Measurements from ENCODE around the gene GRAMD1C.
"Not testable (repeated sequence)": the region's sequence is repeated elsewhere in the genome, so short reads cannot be mapped to it uniquely, and the experiment has no call there.

GRAMD1C gene

DNA sequence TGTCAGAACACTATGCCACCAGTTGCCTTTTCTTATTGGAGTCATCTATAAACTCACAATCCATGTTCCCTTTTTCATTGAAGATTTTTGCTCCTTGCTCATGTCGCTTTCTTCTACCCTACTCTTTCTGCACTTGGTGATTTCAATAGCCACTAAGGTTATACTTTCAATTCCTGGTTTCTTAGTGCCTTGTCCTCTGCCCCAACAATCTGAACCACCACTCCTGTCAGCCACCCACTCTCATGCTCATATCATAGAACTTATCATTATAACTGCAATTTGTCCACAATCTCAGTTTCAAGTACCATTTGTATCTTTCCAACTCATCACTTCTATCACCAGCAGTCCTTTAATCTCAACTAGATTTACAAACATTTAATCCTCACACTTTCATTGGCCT is 10.0 kb upstream of the GRAMD1C start:
- Histone ChIP-seq H3K27ac (ENCODE audit: low read depth, low read length) (no peak overlapping the region), H3K9me3 (ENCODE audit: control insufficient read depth in 5 of 5, low read length in 5 of 5) (no peaks in the 10 kb centered on the region), H3K4me1 (ENCODE audit: control insufficient read depth in 5 of 5, insufficient read depth in 5 of 5, low read length in 5 of 5) (no peaks in the 10 kb centered on the region), H3K4me3 (ENCODE audit: low read depth in 1 of 5, low read length in 5 of 5) (no peak overlapping the region), H3K27me3 (ENCODE audit: control insufficient read depth in 5 of 5, insufficient read depth in 4 of 5, low read length in 5 of 5) (no peaks in the 10 kb centered on the region), H3K9ac (ENCODE audit: low read length in 5 of 5) (no peak overlapping the region), H3K36me3 (ENCODE audit: control insufficient read depth in 5 of 5, insufficient read depth in 5 of 5, low read length in 5 of 5) (no peaks in the 10 kb centered on the region)

DNA sequence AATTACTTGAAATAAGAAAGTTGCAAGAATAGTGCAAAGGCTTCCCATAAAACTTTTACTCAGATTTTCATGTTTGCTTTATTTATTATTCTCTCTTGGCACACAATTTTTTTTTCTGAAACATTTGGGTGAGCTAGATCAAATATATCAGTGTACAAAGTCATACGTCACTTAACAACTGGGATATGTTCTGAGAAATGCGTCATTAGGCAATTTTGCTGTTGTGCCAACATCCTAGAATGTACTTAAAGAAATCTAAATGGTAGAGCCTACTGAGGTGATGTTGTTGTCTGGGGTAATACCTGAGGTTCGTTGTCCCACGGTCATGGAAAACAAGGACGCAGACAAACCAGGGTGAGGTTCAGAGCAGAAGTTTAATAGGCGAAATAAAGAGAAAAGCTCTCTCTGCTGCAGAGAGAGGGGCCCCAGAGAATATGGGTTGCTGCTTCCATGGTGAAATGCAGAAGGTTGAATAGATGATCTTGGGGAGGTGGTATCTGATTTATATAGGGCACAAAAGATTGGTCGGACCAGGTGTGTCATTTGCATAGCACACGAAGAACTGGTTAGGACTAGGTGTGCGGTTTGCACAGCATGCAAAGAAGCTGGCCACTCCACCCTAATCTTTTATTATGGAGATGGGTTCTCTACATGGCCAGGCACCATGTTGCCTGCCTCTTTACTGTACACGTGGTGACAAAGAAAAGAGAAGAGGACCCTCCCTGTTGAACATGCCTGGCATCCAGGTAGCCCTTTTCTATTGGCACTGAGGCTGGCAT is 8.8 kb upstream of the GRAMD1C start:
- Histone ChIP-seq H3K9ac (ENCODE audit: low read length in 5 of 5) (no peak overlapping the region), H3K4me1 (ENCODE audit: control insufficient read depth in 5 of 5, insufficient read depth in 5 of 5, low read length in 5 of 5) (no peaks in the 10 kb centered on the region), H3K9me3 (ENCODE audit: control insufficient read depth in 5 of 5, low read length in 5 of 5) (no peaks in the 10 kb centered on the region), H3K27ac (ENCODE audit: low read depth, low read length) (no peak overlapping the region), H3K4me3 (ENCODE audit: low read depth in 1 of 5, low read length in 5 of 5) (no peak overlapping the region), H3K36me3 (ENCODE audit: control insufficient read depth in 5 of 5, insufficient read depth in 5 of 5, low read length in 5 of 5) (no peaks in the 10 kb centered on the region), H3K27me3 (ENCODE audit: control insufficient read depth in 5 of 5, insufficient read depth in 4 of 5, low read length in 5 of 5) (no peaks in the 10 kb centered on the region)

DNA sequence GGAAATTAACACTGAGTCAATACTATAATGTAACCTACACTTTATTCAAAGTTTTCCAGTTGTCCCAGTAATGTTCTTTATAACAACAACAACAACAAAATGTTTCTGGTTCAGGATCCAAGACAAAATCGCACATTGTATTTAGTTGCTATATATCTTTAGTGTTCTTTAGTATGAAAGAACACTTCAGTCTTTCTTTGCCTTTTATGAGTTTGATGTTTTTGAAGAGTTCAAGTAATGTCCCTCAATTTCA is 7.6 kb upstream of the GRAMD1C start:
- H3K27ac ChIP-seq (ENCODE audit: low read depth, low read length), result no peak overlapping the region
- H3K27me3 ChIP-seq (ENCODE audit: control insufficient read depth in 5 of 5, insufficient read depth in 4 of 5, low read length in 5 of 5), result no peaks in the 10 kb centered on the region

DNA sequence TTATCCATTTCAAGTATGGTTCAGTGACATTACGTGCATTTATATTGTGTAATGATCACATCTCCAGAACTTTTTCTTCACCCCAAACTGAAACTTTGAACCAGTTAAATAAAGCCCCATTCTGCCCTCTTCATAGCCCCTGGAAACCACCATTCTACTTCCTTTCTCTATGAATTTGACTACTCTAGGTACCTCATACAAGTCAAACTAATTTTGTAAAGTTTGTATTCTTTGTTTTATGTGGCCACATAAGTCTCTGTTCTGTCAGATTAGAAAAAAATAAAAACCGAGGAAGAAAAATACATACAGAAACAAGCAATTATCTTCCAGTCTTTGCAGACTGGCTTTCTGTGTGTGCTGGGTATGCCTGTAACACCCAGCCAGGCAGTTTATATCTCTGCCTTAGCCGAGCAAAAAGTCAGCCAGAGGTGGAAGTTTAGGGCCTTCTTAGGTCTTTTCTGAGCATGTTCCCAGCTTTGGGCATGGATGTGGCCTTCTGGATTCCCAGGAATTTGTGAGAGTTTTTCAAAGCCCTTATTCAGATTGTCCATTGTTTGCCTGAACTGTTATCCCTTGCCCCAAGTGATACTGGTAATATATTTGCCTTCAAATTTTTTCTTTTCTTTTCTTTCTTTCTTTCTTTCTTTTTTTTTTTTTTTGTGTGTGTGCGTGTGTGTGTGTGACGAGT is 6.0 kb upstream of the GRAMD1C start:
- H3K27me3 ChIP-seq (ENCODE audit: control insufficient read depth in 5 of 5, insufficient read depth in 4 of 5, low read length in 5 of 5), result no peaks in the 10 kb centered on the region
- no peak overlapping the region for H3K27ac ChIP-seq (ENCODE audit: low read depth, low read length)
- no peaks in the 10 kb centered on the region for H3K36me3 ChIP-seq (ENCODE audit: control insufficient read depth in 5 of 5, insufficient read depth in 5 of 5, low read length in 5 of 5)
- no peaks in the 10 kb centered on the region for H3K4me1 ChIP-seq (ENCODE audit: control insufficient read depth in 5 of 5, insufficient read depth in 5 of 5, low read length in 5 of 5)
- no peak overlapping the region for H3K9ac ChIP-seq (ENCODE audit: low read length in 5 of 5)
- no peaks in the 10 kb centered on the region for H3K9me3 ChIP-seq (ENCODE audit: control insufficient read depth in 5 of 5, low read length in 5 of 5)
- H3K4me3 ChIP-seq (ENCODE audit: low read depth in 1 of 5, low read length in 5 of 5), result no peak overlapping the region

More for the DNA sequence above, 7.6 kb upstream of the GRAMD1C start:
- Histone ChIP-seq H3K4me1 (ENCODE audit: control insufficient read depth in 5 of 5, insufficient read depth in 5 of 5, low read length in 5 of 5) (no peaks in the 10 kb centered on the region), H3K9ac (ENCODE audit: low read length in 5 of 5) (no peak overlapping the region), H3K36me3 (ENCODE audit: control insufficient read depth in 5 of 5, insufficient read depth in 5 of 5, low read length in 5 of 5) (no peaks in the 10 kb centered on the region), H3K4me3 (ENCODE audit: low read depth in 1 of 5, low read length in 5 of 5) (no peak overlapping the region), H3K9me3 (ENCODE audit: control insufficient read depth in 5 of 5, low read length in 5 of 5) (no peaks in the 10 kb centered on the region)

DNA sequence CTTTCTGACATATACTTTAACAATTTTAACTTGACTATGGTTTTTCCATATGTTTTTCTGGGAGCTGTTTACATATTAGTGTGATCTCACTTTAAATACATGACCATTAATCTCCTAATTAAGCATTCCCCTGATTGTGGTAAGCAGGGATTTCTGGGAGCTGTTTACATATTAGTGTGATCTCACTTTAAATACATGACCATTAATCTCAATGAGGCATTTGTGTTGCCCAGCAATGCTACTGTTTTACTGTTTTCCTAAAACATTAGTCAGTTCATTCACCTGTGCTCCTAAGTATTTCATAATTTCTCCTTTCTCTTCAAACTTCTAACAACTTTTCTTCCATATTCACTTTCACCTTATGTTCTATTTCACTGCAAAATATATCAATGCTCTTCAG is 3.6 kb upstream of the GRAMD1C start:
- no peaks in the 10 kb centered on the region for H3K36me3 ChIP-seq (ENCODE audit: control insufficient read depth in 5 of 5, insufficient read depth in 5 of 5, low read length in 5 of 5)
- H3K27me3 ChIP-seq (ENCODE audit: control insufficient read depth in 5 of 5, insufficient read depth in 4 of 5, low read length in 5 of 5), result no peaks in the 10 kb centered on the region
- no peak overlapping the region for H3K9ac ChIP-seq (ENCODE audit: low read length in 5 of 5)
- H3K27ac ChIP-seq (ENCODE audit: low read depth, low read length), result no peak overlapping the region
- H3K4me1 ChIP-seq (ENCODE audit: control insufficient read depth in 5 of 5, insufficient read depth in 5 of 5, low read length in 5 of 5), result peaks cover 0 to 11% (median 6%) of the 10 kb centered on the region in 5 donors
- no peak overlapping the region for H3K4me3 ChIP-seq (ENCODE audit: low read depth in 1 of 5, low read length in 5 of 5)
- H3K9me3 ChIP-seq (ENCODE audit: control insufficient read depth in 5 of 5, low read length in 5 of 5), result no peaks in the 10 kb centered on the region

DNA sequence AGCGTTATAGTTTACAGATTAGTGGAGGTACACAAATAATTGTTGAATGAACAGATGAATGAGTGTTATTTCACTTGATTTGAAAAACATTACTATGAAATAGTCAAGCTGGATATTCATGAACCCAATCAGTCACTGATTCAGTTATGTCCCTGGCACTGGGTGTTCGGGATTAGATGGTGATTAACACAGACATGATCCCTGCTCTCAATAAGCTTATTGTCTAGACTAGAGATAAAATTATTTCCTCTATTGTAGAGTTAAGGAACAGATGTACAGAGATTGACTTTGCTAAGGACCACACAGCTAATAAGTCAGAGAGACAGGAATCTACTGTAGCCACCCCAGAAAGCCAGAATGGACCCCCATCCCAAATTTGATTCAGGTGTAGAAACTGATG is 963 bp downstream of the GRAMD1C start:
- H3K36me3 ChIP-seq (ENCODE audit: control insufficient read depth in 5 of 5, insufficient read depth in 5 of 5, low read length in 5 of 5), result no peaks in the 10 kb centered on the region
- H3K27me3 ChIP-seq (ENCODE audit: control insufficient read depth in 5 of 5, insufficient read depth in 4 of 5, low read length in 5 of 5), result no peaks in the 10 kb centered on the region
- H3K4me3 ChIP-seq (ENCODE audit: low read depth in 1 of 5, low read length in 5 of 5), result peak overlapping the region in 3 of 5 donors; percentile 69 to 92 (median 80)
- H3K27ac ChIP-seq (ENCODE audit: low read depth, low read length), result no peak overlapping the region
- H3K9ac ChIP-seq (ENCODE audit: low read length in 5 of 5), result peak overlapping the region in 3 of 5 donors; percentile 52 to 77 (median 75)
- no peaks in the 10 kb centered on the region for H3K9me3 ChIP-seq (ENCODE audit: control insufficient read depth in 5 of 5, low read length in 5 of 5)
- H3K4me1 ChIP-seq (ENCODE audit: control insufficient read depth in 5 of 5, insufficient read depth in 5 of 5, low read length in 5 of 5), result peaks cover 0 to 11% (median 6%) of the 10 kb centered on the region in 5 donors

DNA sequence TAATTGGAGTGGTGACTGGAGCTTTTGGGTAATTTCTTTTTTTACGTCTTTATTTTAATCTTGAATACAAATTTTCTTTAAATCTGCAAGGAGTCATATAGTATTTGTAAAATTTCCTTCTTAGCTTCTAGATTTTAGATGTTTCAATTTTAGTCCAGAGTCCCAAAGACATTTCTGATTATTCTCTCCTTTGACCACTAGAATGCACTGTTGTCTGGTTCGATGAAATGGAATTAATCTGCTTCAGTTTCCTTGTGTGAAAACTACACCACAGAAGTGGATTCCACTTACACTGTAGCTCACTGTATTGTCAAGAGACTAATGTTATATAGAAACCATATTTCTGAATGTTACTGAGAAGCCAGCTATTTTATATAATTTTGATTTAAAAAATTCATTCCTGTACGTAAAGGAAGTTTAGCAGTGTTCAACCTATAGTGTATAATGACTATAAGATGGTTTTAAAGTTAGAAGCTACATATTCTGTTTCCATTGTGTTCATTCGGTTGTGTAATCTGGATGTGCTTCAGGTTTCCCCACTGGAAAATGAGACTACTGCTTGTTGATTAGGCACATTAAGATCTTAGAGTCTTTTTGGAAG is 6.1 kb downstream of the GRAMD1C start:
- no peak overlapping the region for H3K27ac ChIP-seq (ENCODE audit: low read depth, low read length)
- no peaks in the 10 kb centered on the region for H3K4me1 ChIP-seq (ENCODE audit: control insufficient read depth in 5 of 5, insufficient read depth in 5 of 5, low read length in 5 of 5)
- H3K9me3 ChIP-seq (ENCODE audit: control insufficient read depth in 5 of 5, low read length in 5 of 5), result no peaks in the 10 kb centered on the region
- no peak overlapping the region for H3K4me3 ChIP-seq (ENCODE audit: low read depth in 1 of 5, low read length in 5 of 5)
- no peak overlapping the region for H3K9ac ChIP-seq (ENCODE audit: low read length in 5 of 5)
- no peaks in the 10 kb centered on the region for H3K36me3 ChIP-seq (ENCODE audit: control insufficient read depth in 5 of 5, insufficient read depth in 5 of 5, low read length in 5 of 5)
- no peaks in the 10 kb centered on the region for H3K27me3 ChIP-seq (ENCODE audit: control insufficient read depth in 5 of 5, insufficient read depth in 4 of 5, low read length in 5 of 5)

DNA sequence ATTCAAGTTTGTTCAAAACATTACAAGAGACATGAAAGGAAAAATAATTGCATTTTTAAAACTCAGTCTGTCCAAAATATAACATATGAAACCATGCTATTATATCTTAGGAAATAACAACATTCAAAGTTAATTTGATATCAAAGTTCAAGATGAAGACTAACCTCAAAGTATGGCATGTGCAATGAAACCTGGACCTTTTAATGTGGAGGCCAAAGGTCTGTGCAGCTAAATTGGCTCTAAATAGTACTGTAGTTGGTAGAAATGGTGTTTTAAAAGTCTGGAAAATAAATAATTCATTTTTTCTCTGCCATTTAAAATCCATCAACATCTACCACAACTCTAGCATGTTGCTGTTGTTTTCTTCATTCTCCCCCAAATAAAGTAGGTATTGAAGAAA is 8.7 kb downstream of the GRAMD1C start:
- no peaks in the 10 kb centered on the region for H3K4me1 ChIP-seq (ENCODE audit: control insufficient read depth in 5 of 5, insufficient read depth in 5 of 5, low read length in 5 of 5)
- no peaks in the 10 kb centered on the region for H3K27me3 ChIP-seq (ENCODE audit: control insufficient read depth in 5 of 5, insufficient read depth in 4 of 5, low read length in 5 of 5)
- H3K9ac ChIP-seq (ENCODE audit: low read length in 5 of 5), result no peak overlapping the region
- H3K36me3 ChIP-seq (ENCODE audit: control insufficient read depth in 5 of 5, insufficient read depth in 5 of 5, low read length in 5 of 5), result no peaks in the 10 kb centered on the region
- no peak overlapping the region for H3K4me3 ChIP-seq (ENCODE audit: low read depth in 1 of 5, low read length in 5 of 5)
- no peak overlapping the region for H3K27ac ChIP-seq (ENCODE audit: low read depth, low read length)
- H3K9me3 ChIP-seq (ENCODE audit: control insufficient read depth in 5 of 5, low read length in 5 of 5), result no peaks in the 10 kb centered on the region

DNA sequence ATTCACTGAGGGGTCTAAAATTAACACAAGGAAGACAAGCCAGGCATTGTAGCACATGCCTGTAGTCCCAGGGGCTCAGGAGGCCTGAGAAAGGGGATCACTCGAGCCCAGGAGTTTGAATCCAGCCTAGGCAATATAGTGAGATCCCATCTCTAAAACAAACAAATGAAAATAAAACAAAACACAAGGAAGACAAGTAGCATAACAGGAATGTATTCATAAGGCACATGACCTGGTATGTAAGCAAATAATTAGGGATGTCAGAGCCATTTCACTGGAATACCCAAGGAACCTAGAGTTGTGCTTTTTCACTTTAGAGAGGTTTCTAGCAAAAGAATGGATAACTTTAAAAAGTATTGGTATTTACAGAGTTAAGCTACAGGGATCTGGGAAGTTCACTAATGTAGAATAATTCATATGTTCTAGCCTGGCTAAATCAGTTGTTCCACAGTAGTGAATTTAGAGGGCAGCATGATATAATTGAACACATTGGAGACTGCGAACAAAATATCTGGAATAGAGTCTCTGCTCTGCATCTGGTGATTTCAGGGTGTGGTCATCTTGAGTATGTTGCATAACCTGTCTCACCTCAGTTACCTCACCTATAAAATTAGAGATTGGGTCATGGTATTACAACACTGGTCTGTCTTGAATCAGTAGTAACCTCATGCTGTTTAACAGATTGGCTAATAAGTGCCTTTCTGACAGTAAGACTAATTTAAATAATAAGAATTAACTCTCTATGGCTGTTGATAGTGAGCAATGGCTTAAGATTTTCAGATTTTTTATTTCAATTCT is 9.3 kb downstream of the GRAMD1C start:
- H3K27ac ChIP-seq (ENCODE audit: low read depth, low read length), result no peak overlapping the region
- no peaks in the 10 kb centered on the region for H3K36me3 ChIP-seq (ENCODE audit: control insufficient read depth in 5 of 5, insufficient read depth in 5 of 5, low read length in 5 of 5)
- H3K27me3 ChIP-seq (ENCODE audit: control insufficient read depth in 5 of 5, insufficient read depth in 4 of 5, low read length in 5 of 5), result no peaks in the 10 kb centered on the region
- no peaks in the 10 kb centered on the region for H3K4me1 ChIP-seq (ENCODE audit: control insufficient read depth in 5 of 5, insufficient read depth in 5 of 5, low read length in 5 of 5)
- no peaks in the 10 kb centered on the region for H3K9me3 ChIP-seq (ENCODE audit: control insufficient read depth in 5 of 5, low read length in 5 of 5)
- no peak overlapping the region for H3K9ac ChIP-seq (ENCODE audit: low read length in 5 of 5)
- no peak overlapping the region for H3K4me3 ChIP-seq (ENCODE audit: low read depth in 1 of 5, low read length in 5 of 5)

DNA sequence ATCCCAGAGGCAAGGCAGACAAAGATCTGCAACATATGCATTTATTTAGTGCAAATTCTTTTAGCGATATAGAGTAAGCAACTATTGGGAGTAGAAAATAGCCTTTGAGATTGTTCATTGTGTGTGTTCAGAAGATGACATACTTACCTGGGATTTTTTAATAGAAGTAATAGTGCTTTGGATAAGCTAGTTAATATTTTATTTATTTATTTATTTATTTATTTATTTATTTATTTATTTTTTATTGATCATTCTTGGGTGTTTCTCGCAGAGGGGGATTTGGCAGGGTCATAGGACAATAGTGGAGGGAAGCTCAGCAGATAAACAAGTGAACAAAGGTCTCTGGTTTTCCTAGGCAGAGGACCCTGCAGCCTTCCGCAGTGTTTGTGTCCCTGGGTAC is 10.5 kb downstream of the GRAMD1C start:
- H3K4me1 ChIP-seq (ENCODE audit: control insufficient read depth in 5 of 5, insufficient read depth in 5 of 5, low read length in 5 of 5); H3K27me3 ChIP-seq (ENCODE audit: control insufficient read depth in 5 of 5, insufficient read depth in 4 of 5, low read length in 5 of 5); H3K36me3 ChIP-seq (ENCODE audit: control insufficient read depth in 5 of 5, insufficient read depth in 5 of 5, low read length in 5 of 5); H3K9ac ChIP-seq (ENCODE audit: low read length in 5 of 5); H3K9me3 ChIP-seq (ENCODE audit: control insufficient read depth in 5 of 5, low read length in 5 of 5); H3K4me3 ChIP-seq (ENCODE audit: low read depth in 1 of 5, low read length in 5 of 5); H3K27ac ChIP-seq (ENCODE audit: low read depth, low read length): not testable (repeated sequence)
